ENCODE results near the gene LSM3.

The LSM3 gene

DNA sequence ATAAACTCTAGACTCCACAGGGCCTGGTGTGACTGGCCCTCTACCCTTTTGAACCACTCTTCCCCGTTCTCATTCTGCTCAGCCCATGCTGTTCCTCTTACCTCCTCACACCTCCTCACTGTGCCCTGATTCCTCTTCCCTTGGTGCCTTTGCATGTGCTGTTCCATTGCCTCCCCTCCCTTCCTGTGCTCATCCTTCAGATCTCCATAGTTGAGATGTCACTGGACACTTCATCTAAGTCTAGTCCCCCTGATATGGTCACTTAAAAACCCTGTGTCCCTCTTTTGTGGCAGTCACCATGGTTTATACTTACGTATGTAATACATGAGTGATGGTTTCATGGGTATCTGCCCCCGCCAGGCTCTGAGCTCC lies 69.8 kb downstream of the LSM3 start:
- H3K36me3 ChIP-seq (ENCODE audit: insufficient read depth, low read length), result no peaks in the 10 kb centered on the region
- no peak overlapping the region for H2AFZ ChIP-seq (ENCODE audit: low read length)
- H3K79me2 ChIP-seq (ENCODE audit: insufficient read depth, low read length), result no peaks in the 10 kb centered on the region
- H3K4me2 ChIP-seq (ENCODE audit: low read length), result no peak overlapping the region
- H3K27ac ChIP-seq (ENCODE audit: low read depth, low read length, poor library complexity, severe bottlenecking), result no peak overlapping the region
- H3K4me1 ChIP-seq (ENCODE audit: insufficient read depth, low read length, severe bottlenecking), result no peaks in the 10 kb centered on the region
- no peak overlapping the region for H3K9ac ChIP-seq (ENCODE audit: low read length)
- no peak overlapping the region for H3K4me3 ChIP-seq (ENCODE audit: low read depth, low read length, poor library complexity, severe bottlenecking)
- no peaks in the 10 kb centered on the region for H3K9me2 ChIP-seq (ENCODE audit: low read depth, low read length)
- H3F3A ChIP-seq (ENCODE audit: insufficient read depth, low read length), result no peaks in the 10 kb centered on the region
- H4K20me1 ChIP-seq (ENCODE audit: insufficient read depth, low read length), result no peaks in the 10 kb centered on the region
- TF ChIP-seq CTCF (IDR thresholded peaks at IDR 0.05; ENCODE audit: low read length), result no peak
- TF ChIP-seq EZH2 (IDR thresholded peaks at IDR 0.05; ENCODE audit: borderline replicate concordance, low read length), result no peak
- H3K9me3 ChIP-seq (ENCODE audit: low read length), result no peaks in the 10 kb centered on the region
- H3K27me3 ChIP-seq (ENCODE audit: insufficient read depth, low read length), result no peaks in the 10 kb centered on the region

DNA sequence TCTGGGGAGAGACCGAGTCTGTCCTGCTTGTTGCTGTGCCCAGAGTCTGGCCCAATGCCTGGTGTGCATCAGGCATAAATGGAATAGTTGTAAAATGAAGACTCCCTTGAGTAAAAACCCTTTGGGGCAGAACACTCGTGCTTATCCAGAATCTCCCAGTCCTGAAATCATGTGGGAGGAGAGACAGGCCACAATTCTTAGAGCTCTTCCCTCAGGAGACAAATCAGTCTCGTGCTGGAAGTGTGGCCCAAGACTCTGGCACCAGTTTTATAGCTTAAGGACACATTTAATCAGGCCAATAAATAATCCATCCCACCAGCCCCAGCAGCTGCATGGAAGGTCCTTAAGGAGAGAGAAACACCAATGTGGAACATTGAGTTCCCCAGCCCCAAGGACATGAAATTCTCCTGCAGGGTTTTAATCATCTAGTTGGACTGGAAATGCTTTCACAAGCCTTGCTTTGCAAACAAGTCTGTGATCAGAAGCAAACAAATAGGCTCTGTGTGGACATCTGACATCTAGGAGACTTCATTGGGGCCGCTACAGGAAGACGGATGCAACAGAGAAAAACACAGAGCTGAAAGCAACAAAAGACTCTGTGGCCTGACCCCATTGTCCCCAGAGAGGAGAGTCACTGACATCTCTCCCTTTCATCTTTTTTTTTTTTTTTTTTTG lies 70.4 kb downstream of the LSM3 start:
- no peaks in the 10 kb centered on the region for H3K4me1 ChIP-seq (ENCODE audit: insufficient read depth, low read length, severe bottlenecking)
- no peak overlapping the region for H3K4me2 ChIP-seq (ENCODE audit: low read length)
- no peak overlapping the region for H3K4me3 ChIP-seq (ENCODE audit: low read depth, low read length, poor library complexity, severe bottlenecking)
- no peaks in the 10 kb centered on the region for H3K27me3 ChIP-seq (ENCODE audit: insufficient read depth, low read length)
- no peaks in the 10 kb centered on the region for H3F3A ChIP-seq (ENCODE audit: insufficient read depth, low read length)
- TF ChIP-seq CTCF (IDR thresholded peaks at IDR 0.05; ENCODE audit: low read length) (no peak), EZH2 (IDR thresholded peaks at IDR 0.05; ENCODE audit: borderline replicate concordance, low read length) (no peak)
- no peak overlapping the region for H3K9ac ChIP-seq (ENCODE audit: low read length)
- no peaks in the 10 kb centered on the region for H3K79me2 ChIP-seq (ENCODE audit: insufficient read depth, low read length)
- H3K9me2 ChIP-seq (ENCODE audit: low read depth, low read length), result no peaks in the 10 kb centered on the region
- H4K20me1 ChIP-seq (ENCODE audit: insufficient read depth, low read length), result no peaks in the 10 kb centered on the region
- no peaks in the 10 kb centered on the region for H3K36me3 ChIP-seq (ENCODE audit: insufficient read depth, low read length)
- no peaks in the 10 kb centered on the region for H3K9me3 ChIP-seq (ENCODE audit: low read length)
- H2AFZ ChIP-seq (ENCODE audit: low read length), result no peak overlapping the region
- H3K27ac ChIP-seq (ENCODE audit: low read depth, low read length, poor library complexity, severe bottlenecking), result no peak overlapping the region

Data from OCI-LY1 (cell line).